Body of pancreas (tissue), 4 donors: Measurements from ENCODE around the gene DLG1.

Experiments
- CTCF ChIP-seq, 7 experiments: fragments of 450-650 bp in 4 of 7; fragments of 200-600 bp in 3 of 7; sonication (generic) in 3 of 7; IDR thresholded peaks; one replicate each; pipeline ENCODE4 v1.5.1; 2016 to 2019; ENCODE audit warnings: antibody characterized with exemption in 7 of 7
- POLR2A ChIP-seq, 3 donors: fragments of 450-650 bp; IDR thresholded peaks; one replicate each; pipeline ENCODE4 v1.6.1; 2016; ENCODE audit warnings: antibody characterized with exemption in 3 of 3, mild to moderate bottlenecking in 2 of 3

- TF ChIP-seq CTCF (IDR thresholded peaks at IDR 0.05) (no peak), POLR2A (IDR thresholded peaks at IDR 0.05) (no peak)
These were observed 181.3 kb downstream of the DLG1 start for GRCh38 chr3:197117114-197117513.
